GM19193 (cell line): ENCODE measurements around the gene XRCC3.
A peak's percentile ranks its signal among the peaks of the same experiment; 100 is the strongest.

ENCODE experiments used
- POLR2A ChIP-seq: IDR thresholded peaks from 4 replicates; pipeline ENCODE4 v1.6.1; 2011; ENCODE audit not compliant: insufficient read depth, insufficient read length; ENCODE audit errors: extremely low read depth

The XRCC3 gene

DNA sequence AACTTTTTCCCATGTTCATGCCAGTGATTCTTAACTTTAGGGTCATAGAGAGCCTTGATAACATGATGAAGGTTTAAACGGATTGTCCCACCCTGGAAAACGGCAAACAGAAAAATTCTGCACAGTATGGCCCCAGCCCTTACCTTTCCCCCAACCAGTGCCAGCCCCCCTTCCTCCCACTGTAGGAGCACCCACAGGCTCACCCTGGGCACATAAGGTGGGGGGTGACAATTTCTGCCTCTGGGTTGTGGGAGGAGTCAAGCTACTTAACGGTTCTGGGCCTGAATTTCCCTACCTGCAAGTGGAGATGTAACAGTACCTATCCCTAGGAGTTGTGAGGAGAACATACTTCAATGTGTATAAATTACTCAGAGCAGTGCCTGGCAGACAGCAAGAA lies 18.0 kb downstream of the XRCC3 start:
- no peak for TF ChIP-seq POLR2A

GRCh38 chr14:103696466-103697071 lies 18.7 kb downstream of the XRCC3 start:
- peak; percentile 8 for TF ChIP-seq POLR2A

GRCh38 chr14:103696070-103696402 lies 19.2 kb downstream of the XRCC3 start:
- TF ChIP-seq POLR2A: no peak

DNA sequence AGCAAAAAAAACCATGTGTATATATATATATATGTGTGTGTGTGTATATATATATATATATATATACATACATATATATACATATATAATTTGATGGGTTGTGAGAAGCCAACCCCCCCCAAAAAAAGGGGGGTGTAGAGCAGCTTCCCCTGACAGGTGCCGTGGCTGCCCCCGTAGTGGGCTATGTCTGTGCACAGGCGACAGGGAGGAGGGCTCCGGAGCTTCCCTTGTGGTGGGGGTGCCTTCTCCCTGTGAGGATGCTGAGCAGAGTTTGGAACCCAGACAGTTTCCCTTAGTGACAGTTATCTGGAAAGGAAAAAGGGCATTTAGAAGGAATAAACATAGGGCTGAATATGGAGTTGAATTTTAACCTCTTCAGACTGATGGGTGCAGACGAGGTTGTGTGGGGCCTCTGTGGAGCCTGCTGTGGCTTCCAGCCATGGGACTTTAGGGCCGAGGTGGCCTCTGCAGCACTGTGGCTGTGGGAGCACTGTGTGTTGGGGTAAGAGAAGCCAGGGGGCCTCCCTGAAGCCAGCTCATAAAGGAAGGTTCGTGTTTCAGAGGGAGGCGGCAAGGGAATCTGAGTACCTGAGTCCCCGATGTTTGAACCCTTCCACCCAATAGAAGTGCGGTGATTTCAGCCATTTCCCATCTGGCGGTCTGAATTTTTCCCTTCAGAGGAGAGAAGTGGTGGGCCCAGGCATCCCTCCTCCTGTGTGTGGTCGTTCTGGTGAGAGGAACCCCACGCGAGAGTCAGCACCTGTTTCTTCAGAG lies 19.8 kb downstream of the XRCC3 start:
- TF ChIP-seq POLR2A: no peak

GRCh38 chr14:103694572-103695026 lies 20.7 kb downstream of the XRCC3 start:
- TF ChIP-seq POLR2A: no peak

- TF ChIP-seq POLR2A: no peak
Observed at GRCh38 chr14:103693515-103693914, 21.7 kb downstream of the XRCC3 start.

GRCh38 chr14:103692871-103693270 lies 22.4 kb downstream of the XRCC3 start:
- TF ChIP-seq POLR2A: no peak

GRCh38 chr14:103692159-103692558 lies 23.1 kb downstream of the XRCC3 start:
- TF ChIP-seq POLR2A: no peak

DNA sequence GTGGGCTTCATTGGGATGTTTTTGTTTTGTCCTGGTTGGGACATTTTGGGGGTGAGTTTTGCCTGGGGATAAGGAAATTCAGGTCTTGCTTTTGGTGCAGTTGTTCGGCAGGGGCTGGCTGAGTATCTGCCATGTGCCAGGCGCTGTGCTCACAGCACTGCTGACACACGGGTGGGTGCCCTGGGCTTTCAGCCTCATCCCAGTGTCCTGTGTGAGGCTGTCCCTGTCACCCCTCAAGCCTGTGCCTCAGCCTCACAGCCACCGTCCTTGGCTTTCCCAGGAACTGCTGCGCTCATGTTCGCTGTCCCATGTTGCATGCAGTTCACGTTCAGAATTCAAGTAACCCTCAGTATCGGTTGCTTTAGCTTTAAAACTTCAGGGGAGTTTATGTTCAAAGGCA lies 24.9 kb downstream of the XRCC3 start:
- no peak for TF ChIP-seq POLR2A

DNA sequence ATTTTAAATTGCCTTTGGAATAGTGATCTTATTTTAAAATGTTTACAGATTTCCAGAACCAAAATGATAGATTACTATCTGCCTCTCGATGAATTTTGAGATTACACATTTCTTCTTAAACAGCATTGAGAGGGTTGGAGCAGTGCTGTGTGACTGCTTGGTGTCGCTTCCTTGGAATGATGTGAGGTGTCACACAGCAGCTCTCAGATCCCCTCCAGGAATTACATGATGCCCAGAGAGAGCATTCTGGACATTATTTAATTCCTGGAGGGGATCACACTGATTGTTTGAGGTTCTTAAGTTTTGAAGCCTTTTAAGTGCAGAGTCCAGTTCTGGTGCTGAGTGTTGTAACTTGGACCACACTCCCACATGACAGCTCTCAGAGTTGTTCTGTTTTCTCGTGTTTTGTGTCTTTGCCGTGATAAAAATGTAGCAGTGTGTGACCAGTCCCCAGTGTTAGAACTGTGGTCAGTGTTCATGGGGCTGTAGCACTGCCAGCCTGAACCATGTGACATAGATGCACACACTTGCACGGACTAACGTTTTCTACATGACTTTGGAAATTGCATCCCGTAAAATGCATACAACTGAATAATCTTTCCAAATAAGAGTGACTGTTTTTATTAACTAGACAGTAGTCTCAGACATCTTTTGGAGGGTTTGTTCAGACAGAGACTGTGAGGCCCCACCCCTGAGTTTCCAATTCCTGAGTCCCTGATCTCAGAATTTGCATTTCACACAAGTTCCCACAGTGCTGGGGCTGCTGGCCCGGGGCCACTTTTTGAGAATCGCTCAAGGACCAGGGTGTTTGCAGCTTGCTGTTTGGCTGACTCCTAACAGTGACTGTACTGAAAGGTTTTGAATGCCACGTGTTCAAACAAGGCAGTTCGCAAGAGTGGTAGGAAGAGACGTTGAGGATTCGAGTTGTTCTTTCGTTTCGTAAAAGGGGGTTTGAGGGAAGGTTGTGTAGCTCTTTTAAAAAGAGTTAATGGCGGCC lies 26.0 kb downstream of the XRCC3 start:
- peak; percentile 42 for TF ChIP-seq POLR2A

GRCh38 chr14:103688441-103688840 lies 26.8 kb downstream of the XRCC3 start:
- TF ChIP-seq POLR2A: no peak

DNA sequence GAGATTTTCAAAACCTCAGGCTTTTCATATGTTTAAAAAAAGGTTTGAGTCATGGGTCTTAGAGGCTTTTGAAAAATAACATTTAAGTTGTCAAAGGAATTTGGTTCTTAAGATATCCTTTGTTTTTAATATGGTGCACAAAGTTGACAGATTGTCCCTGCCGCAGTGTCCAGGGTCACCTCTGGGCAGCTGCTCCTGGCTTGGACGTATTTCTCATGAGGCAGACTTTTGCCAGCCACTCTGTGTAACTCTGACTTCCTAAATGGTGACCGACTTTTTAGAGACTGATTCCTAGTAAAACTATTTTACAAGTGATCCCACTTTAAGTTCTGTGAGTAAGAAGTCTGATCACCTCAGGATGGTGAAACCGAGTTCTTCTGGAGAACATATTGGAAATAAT lies 27.5 kb downstream of the XRCC3 start:
- no peak for TF ChIP-seq POLR2A

DNA sequence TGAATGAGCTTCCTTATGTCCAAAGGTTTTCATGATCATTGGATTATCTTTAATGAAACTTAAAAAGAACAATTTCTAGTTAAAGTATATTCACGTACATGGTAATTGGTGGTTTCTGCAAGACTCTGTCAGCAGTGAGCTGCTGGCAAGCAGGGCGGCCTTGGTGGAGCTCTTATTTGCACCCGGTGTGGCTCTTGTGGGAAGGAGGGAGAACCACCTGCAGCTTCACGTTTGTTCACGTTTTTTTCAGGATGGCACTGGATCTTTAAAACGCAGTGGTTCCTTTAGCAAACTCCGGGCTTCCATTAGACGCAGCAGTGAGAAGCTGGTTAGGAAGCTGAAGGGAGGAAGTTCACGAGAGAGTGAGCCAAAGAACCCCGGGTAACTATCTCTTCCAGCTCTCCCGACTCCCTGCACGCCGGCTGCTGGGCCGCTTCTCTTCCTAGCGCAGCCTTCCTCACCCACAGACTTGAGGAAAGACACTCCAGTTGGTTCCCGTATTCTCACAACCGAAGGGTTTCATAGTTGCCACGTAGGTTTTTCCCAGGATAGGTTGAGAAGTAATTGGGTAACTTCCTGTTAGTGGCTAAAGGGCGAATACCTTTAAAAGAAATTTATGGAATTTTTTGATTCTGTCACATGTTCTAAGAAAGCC lies 28.3 kb downstream of the XRCC3 start:
- no peak for TF ChIP-seq POLR2A

DNA sequence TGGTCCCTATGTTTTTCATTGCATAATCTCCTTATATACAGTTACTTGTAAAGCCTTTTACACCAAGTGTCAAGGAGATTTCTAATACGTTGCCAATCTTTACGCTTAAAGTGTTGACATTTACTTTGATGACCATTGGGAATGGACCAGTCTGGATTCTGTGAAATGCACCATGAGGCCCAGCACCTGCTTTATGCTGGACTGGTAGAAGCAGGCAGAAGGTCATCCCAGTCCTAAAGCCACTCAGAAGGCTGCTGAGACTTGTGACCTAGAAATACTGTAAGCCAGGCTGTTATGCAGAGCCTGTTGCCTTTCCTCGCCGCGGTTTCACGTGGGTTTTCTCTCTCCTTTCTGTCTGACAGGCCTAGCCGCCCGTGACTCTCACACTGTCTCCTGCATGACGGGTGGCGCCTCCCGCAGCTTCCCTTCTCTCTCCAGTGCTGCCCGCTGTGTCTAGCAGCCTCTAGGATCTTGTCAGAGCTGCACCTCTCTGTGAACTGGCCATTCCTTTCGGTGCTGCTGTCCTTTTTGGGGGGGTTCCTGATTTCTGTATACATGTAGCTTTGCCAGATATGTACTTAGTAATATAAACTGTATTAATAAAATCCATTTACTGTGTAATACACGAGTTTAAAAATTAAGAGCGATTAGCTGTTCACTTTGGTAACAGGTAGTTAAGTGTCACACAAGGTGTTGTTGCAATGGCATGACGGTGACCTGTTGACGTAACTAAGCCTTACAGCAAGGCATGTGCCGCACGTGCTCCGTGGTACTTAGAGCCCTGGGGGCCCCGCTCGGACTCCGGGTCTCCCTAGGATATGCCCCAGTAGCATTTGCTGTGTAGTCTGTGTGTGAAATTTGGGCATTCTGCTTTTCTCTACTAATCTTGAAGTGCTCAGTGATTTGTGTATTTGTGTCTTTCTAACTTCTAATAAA lies 29.7 kb downstream of the XRCC3 start:
- no peak for TF ChIP-seq POLR2A
